GM18861 (cell line): ENCODE data around the gene DCAF6.
A peak's percentile ranks its signal among the peaks of the same experiment; 100 is the strongest.
"Not testable (repeated sequence)": the region's sequence is repeated elsewhere in the genome, so short reads cannot be mapped to it uniquely, and the experiment has no call there.

Source experiments
- ATAC-seq: cut with Tn5 transposase; IDR thresholded peaks from one replicate; pipeline ENCODE4 v1.9.1; 2021; ENCODE audit not compliant: unreplicated experiment

The DCAF6 gene

GRCh38 chr1:167923324-167924056 is 13.0 kb upstream of the DCAF6 start:
- ATAC-seq = no peak

DNA sequence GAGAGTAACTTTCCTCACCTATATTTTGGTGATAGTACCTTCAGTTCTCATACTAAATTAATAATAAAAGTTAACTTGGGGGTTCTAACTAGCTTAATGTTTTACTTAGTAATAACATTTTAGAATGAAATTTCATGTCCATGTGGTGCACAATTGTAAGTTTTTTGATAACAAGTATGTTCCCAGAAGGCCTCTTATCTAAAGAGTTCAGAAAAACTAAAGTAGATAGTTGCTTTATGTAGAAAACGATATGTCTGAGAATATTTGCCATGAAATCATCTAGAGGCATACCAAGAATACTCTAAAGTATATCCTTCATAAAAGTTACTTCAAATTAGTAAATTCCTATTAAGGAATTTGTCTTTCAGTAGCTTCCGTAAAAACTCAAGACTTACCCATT is 12.4 kb upstream of the DCAF6 start:
- no peak for ATAC-seq

- ATAC-seq = no peak
These were observed 11.8 kb upstream of the DCAF6 start for GRCh38 chr1:167924543-167925231.

GRCh38 chr1:167926486-167926997 is 9.9 kb upstream of the DCAF6 start:
- no peak for ATAC-seq

- peak; percentile 48 for ATAC-seq
These were observed 9.3 kb upstream of the DCAF6 start for GRCh38 chr1:167927046-167927754.

- ATAC-seq = no peak
These were observed 8.0 kb upstream of the DCAF6 start for GRCh38 chr1:167928457-167928852.

GRCh38 chr1:167928919-167929318 is 7.6 kb upstream of the DCAF6 start:
- not testable (repeated sequence) for ATAC-seq

DNA sequence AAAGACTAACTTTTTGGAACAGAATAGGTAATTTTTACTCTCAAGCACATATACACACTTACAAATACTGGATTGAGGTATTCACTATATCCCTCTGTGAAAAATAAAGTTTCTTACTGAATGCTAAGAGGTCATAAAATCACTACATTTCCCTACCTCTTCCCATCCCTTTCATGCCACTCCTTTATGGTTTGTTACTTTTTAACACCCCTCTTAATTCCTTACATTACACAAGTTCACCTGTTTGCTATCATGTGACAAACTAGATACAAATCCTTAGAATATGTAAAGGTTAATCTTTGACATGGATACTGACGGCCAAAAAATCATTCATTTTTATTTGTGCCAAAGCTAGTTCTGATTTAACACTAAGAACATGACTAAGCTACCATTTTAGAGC is 6.8 kb upstream of the DCAF6 start:
- no peak for ATAC-seq

DNA sequence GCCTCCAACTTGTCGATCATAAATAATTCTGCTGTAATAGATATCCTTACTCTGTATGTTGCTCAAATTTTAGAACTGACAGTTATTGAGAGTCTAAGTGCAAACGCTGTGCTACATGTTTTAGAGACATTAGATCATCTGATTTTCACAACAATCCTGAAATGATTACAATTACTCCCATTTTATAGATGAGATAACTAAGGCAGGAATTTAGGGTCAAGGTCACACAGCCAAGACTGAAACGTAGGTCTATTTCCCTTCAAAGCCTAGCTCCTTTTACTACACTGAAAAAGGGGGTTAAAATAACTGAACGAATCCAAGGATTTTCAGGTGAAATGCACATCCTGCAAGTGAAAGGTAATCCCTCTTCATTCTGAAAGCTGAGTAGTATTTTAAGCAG is 2.7 kb upstream of the DCAF6 start:
- ATAC-seq = no peak

DNA sequence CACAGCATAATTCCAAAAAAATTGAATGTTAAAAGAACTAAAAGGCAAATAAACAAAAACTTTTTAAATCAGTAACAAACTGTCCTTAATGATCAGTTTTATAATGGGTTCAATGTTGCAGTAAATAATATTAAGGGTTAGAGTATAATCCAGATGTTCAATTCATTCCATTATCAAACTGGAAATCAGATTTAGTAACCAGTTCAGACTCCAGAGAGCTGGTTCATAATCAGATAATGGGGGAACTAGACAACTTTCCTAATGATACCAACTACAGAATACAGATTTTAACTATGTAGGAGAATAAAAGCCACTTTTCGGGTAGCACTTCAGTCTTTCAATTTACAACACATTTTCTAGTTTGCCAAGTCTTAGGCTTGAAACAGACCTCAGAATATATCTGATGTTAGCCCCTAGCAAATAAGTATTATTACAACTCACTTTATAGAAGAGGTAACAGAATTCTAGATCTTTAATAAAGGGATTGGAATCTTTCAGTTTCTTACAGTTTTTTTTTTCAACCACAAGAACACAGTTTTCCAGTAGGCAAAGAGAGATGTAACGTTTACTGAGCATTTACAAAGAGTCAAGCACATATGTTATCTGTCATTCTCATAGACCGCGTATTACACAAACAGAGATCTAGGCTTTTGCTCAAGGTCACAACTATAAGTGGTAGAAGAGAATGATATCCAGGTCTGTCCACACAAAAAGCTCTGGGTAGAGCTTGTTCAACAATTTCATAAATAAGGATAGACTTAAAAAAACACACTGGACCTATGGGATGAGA is 1.9 kb upstream of the DCAF6 start:
- ATAC-seq = no peak

DNA sequence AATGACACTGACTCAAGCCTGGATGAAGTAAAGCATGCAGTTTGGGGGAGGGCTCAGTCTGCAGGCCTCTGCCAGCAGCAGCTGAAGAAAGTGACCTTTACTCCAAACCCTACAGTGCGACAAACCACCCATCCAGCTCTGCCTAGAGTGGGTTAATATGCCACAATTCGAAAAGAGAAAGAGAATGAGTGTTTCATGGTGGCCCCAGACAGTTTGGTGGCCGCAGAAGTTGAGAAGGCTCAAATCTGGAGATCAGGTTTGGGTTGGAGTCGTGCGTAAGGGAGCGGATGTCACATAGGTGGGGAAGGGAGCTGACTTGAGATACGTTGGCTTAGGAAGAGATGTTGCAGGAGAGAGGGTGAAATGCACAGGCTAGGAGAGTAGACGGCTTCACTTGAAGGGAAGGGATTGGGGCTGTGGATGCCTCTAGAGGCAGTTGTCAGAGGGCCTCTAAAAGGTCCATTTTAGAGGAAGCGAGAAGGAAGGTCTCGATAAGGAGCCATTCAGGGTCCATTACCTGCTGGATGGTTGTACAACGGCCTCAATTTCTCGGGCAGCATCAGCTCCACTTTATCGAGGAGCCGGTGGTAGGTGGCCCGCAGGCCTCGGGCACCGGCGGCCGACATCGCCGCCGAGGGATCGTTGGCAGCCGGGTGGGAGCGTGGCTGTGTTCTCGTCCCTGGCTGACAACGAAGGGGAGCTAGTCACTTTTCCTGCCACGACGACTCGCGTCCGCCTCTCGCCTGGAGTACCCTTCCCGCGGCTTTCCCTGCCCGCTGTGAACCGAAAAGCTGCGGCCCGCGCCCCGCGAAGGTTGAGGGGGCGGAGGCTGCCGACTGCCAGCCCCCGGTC is 1.0 kb upstream of the DCAF6 start:
- peak; percentile 1 for ATAC-seq

DNA sequence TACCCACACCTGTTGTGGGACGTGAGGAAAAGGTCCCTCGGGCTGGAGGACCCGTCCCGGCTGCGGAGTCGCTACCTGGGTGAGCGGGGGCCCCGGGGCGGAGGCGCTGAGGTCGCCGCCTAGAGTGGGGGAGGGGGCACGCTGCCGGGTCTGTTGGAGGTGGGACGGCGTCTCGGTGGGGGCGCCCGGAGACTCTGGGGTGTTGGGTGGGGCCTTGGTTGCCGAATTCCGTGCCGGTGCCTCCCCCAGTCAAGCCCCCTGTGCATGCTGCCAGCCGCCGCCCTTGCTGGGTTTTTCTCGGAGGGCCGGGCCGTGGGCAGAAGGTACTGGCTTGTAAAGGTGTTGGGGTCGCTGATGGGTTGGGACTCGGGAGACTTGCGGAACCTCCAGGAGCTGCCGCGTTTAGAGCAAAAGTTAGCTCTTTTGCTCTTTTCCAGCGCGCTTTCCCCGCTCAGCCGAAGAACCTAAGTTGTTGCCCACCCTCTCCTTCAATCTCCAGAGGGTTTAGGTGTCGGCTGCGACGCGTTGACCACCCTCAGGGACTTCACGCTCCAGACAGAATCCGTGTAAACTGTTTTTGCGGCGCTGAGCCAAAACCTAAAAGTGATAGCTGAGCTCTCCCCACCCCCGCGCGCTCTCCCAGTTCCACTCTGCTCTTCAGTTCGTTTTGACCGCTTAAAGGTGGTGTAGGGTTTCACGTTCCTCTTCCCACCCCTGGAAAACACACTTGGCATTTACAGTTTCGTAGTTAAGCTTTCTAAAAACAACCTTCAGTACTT is 636 bp downstream of the DCAF6 start, which contains the start of gene MPC2:
TSS of gene MPC2 (minus strand) at position 143 of the 779 bp plus-strand sequence. CDS start 1,231 bp downstream, outside the sequence.
- no peak for ATAC-seq

- no peak for ATAC-seq
These were observed 1.2 kb downstream of the DCAF6 start for GRCh38 chr1:167937709-167938010.

- ATAC-seq = no peak
These were observed 1.7 kb downstream of the DCAF6 start for GRCh38 chr1:167938080-167938636.

DNA sequence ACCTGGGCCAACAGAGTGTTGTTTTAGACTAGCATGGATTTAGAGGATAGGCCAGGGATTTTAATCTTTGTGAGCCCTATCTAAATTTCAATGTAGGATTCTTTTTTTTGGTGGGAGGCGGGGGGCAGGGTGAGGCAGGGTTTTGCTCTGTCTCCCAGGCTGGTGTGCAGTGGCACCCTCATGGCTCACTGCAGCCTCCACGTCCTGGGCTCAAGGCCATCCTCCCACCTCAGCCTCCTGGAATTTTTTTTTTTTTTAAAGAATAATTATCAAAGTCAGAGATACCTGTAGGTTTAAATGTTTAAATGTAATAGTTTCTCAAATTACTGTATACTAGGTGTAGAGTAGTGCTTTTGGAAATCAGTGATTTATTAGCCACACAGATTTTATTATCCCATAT is 3.8 kb downstream of the DCAF6 start:
- ATAC-seq = no peak

DNA sequence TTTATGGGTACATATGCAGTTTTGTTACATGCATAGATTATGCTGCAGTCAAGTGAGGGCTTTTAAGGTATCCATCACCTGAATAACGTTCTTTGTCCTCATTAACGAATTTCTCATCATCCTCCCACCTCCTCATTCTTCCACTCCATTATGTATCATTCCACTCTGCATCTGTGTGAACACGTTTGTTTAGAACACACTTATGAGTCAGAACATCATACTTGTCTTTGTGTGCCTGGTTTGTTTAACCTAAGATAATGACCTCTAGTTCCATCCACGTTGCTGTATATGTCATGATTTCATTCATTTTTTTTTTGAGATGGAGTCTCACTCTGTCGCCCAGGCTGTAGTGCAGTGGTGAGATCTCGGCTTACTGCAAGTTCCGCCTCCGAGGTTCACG is 7.1 kb downstream of the DCAF6 start:
- ATAC-seq = no peak

DNA sequence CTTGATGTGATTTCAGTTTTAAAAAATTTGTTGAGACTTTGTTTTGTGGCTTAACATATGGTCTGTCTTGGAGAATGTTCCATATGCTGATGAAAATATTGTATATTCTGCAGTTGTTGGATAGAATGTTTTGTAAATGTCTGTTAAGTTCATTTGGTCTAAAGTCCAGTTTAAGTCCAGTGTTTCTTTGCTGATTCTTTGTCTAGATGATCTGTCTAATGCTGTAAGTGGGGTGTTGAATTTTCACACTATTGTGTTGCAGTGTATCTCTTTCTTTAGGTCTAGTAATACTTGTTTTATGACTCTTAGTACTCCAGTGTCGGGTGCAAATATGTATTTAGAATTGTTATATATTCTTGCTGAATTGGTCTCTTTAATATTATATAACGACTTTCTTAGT is 11.2 kb downstream of the DCAF6 start:
- no peak for ATAC-seq

DNA sequence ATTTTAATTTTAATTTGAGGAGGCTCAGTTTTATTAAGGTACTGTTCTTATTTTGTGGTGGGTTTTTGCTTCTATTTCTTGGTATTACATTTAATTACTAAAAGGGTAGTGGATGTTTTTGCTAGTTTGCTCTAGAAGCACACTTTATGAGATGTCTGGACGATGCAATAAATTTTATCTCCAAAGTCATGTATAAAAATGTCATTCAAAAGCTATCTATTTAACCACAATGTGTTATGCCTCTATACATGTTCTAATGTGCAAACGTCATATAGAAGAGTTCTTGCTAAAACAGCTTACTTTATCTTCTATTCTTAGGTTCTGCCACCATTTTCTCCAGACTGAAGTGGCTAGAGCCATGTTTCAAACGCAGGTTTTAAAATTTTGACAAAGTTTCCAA is 13.3 kb downstream of the DCAF6 start:
- ATAC-seq = no peak

DNA sequence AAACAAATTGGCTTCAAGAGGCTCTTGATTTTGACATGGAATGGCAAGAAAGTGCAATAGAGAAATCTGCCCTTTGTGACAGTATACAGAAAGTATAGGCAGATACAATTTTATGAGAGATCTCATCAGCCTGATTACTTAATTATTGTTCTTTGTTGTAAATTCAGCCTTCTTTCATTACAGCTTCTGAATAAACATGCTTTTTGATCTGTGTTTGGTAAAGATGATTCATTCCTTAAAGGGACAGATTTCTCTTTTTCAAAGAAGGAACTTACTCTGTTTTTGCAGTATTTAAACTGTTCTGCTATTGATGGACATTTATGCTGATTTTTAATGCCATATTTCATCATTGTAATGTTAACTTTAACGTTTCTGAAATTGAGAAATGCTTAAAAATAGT is 14.1 kb downstream of the DCAF6 start:
- ATAC-seq = no peak
